Measurements from ENCODE around the gene TFIP11.

TFIP11 gene

GRCh38 chr22:26524870-26525269 is 12.6 kb upstream of the TFIP11 start:
- TF ChIP-seq CTCF (conservative IDR thresholded peaks at IDR 0.05; ENCODE audit: low read depth, low read length): no peak
- no peak overlapping the region for H3K4me3 ChIP-seq (ENCODE audit: low read length)
- DNase-seq (ENCODE audit: low read depth): no peak

GRCh38 chr22:26522592-26522991 is 10.3 kb upstream of the TFIP11 start:
- DNase-seq (ENCODE audit: low read depth): no peak
- TF ChIP-seq CTCF (conservative IDR thresholded peaks at IDR 0.05; ENCODE audit: low read depth, low read length): no peak
- no peak overlapping the region for H3K4me3 ChIP-seq (ENCODE audit: low read length)

- no peak overlapping the region for H3K4me3 ChIP-seq (ENCODE audit: low read length)
- no peak for TF ChIP-seq CTCF (conservative IDR thresholded peaks at IDR 0.05; ENCODE audit: low read depth, low read length)
- no peak for DNase-seq (ENCODE audit: low read depth)
Observed at GRCh38 chr22:26522012-26522411, 9.7 kb upstream of the TFIP11 start.

GRCh38 chr22:26517429-26517828 is 5.2 kb upstream of the TFIP11 start:
- no peak for TF ChIP-seq CTCF (conservative IDR thresholded peaks at IDR 0.05; ENCODE audit: low read depth, low read length)
- DNase-seq (ENCODE audit: low read depth): no peak
- no peak overlapping the region for H3K4me3 ChIP-seq (ENCODE audit: low read length)

- TF ChIP-seq CTCF (conservative IDR thresholded peaks at IDR 0.05; ENCODE audit: low read depth, low read length): no peak
- no peak overlapping the region for H3K4me3 ChIP-seq (ENCODE audit: low read length)
- no peak for DNase-seq (ENCODE audit: low read depth)
Observed at GRCh38 chr22:26516503-26516902, 4.2 kb upstream of the TFIP11 start.

- TF ChIP-seq CTCF (conservative IDR thresholded peaks at IDR 0.05; ENCODE audit: low read depth, low read length): no peak
- DNase-seq (ENCODE audit: low read depth): no peak
- H3K4me3 ChIP-seq (ENCODE audit: low read length): no peak overlapping the region
Observed at GRCh38 chr22:26515931-26516330, 3.7 kb upstream of the TFIP11 start.

- no peak for TF ChIP-seq CTCF (conservative IDR thresholded peaks at IDR 0.05; ENCODE audit: low read depth, low read length)
- no peak overlapping the region for H3K4me3 ChIP-seq (ENCODE audit: low read length)
- no peak for DNase-seq (ENCODE audit: low read depth)
Observed at GRCh38 chr22:26514419-26515161, 2.3 kb upstream of the TFIP11 start.

All from retinal pigment epithelial cell (primary cell).